A549 (cell line): ENCODE data around the gene ATP6V1B1. TPM values are rescaled to one million over a fixed set of nuclear protein-coding genes. Genes with fewer than 3 reads are reported as not detected.

Experiments used
- ATAC-seq, 2 experiments: fragments of 200-7000 bp in 1 of 2; fragments of >200 bp in 1 of 2; cut with Nextera tagmentation in 1 of 2; cut with Tn5 transposase in 1 of 2; 3 replicates each; pipeline versions ENCODE4 v1.8.0 to v1.9.1; 2018 to 2020; ENCODE audit warnings: mild to moderate bottlenecking in 1 of 2, moderate library complexity in 1 of 2
- CTCF ChIA-PET: fragments of 300-600 bp; sonication (Branson Sonifier 250); formaldehyde crosslinking; extraction: SDS; loops from one replicate; lab custom pipeline; 2021; ENCODE audit warnings: antibody characterized with exemption, inconsistent platforms; lab: Yijun Ruan, JAX
- POLR2A ChIA-PET: fragments of 350-600 bp; formaldehyde crosslinking; extraction: SDS; loops from one replicate; lab custom pipeline; 2021; ENCODE audit warnings: antibody characterized with exemption, inconsistent platforms; lab: Yijun Ruan, JAX
- DNase-seq, 2 experiments: peaks; one replicate each; pipeline versions ENCODE4 v3.0.0 to v3.0.0-alpha.2; 2011 to 2016; ENCODE audit warnings: low read depth in 1 of 2, low spot score in 1 of 2
- FAIRE-seq: peaks from 2 replicates; lab custom pipeline; 2011; peaks lifted over from hg19 to GRCh38; lab: Jason Lieb, UNC
- H3K27ac ChIP-seq, 2 experiments: fragments of >200 bp; sonication (Bioruptor Twin); formaldehyde crosslinking; 3 replicates each; pipeline ENCODE4 v1.5.1; 2016 to 2017
- H3K4me1 ChIP-seq: fragments of >200 bp; sonication (Bioruptor Twin); formaldehyde crosslinking; 3 replicates; pipeline ENCODE4 v1.6.1; 2016
- H3K4me2 ChIP-seq: fragments of >200 bp; sonication (Bioruptor Twin); formaldehyde crosslinking; 3 replicates; pipeline ENCODE4 v1.6.1; 2016
- H3K4me3 ChIP-seq: fragments of >200 bp; sonication (Bioruptor Twin); formaldehyde crosslinking; 3 replicates; pipeline ENCODE4 v1.5.1; 2016
- H3K9me3 ChIP-seq: fragments of >200 bp; sonication (Bioruptor Twin); formaldehyde crosslinking; 3 replicates; pipeline ENCODE4 v1.6.1; 2016
- ATOH8 ChIP-seq: fragments of 250-450 bp; sonication (Bioruptor Pico); IDR thresholded peaks from 2 replicates; pipeline ENCODE4 v1.5.0; 2020; ENCODE audit warnings: low read depth, mild to moderate bottlenecking, moderate library complexity
- BHLHE40 ChIP-seq: IDR thresholded peaks from 2 replicates; pipeline ENCODE4 v1.6.1; 2012; ENCODE audit warnings: low read depth, low read length, inconsistent platforms
- CEBPB ChIP-seq, 2 experiments: fragments of >200 bp in 1 of 2; sonication (Bioruptor Twin) in 1 of 2; formaldehyde crosslinking in 1 of 2; IDR thresholded peaks; 2 replicates each; pipeline ENCODE4 v1.6.1; 2012 to 2016
- CHD2 ChIP-seq: fragments of 150-350 bp; IDR thresholded peaks from 2 replicates; pipeline ENCODE4 v1.6.1; 2014; ENCODE audit warnings: low read length; ENCODE audit not compliant: partially characterized antibody
- CHD4 ChIP-seq: fragments of 200-600 bp; sonication (generic); IDR thresholded peaks from 2 replicates; pipeline ENCODE4 v1.6.1; 2016; ENCODE audit warnings: antibody characterized with exemption, mild to moderate bottlenecking, borderline replicate concordance
- CTCF ChIP-seq: fragments of >200 bp; sonication (Bioruptor Twin); formaldehyde crosslinking; IDR thresholded peaks from 3 replicates; pipeline ENCODE4 v1.5.1; 2016
- E2F6 ChIP-seq: IDR thresholded peaks from 2 replicates; pipeline ENCODE4 v1.6.1; 2012; ENCODE audit warnings: low read depth, borderline replicate concordance
- HDAC2 ChIP-seq: fragments of 200-600 bp; sonication (generic); IDR thresholded peaks from 2 replicates; pipeline ENCODE4 v1.6.1; 2016
- HMGXB4 ChIP-seq: fragments of 250-450 bp; sonication (Bioruptor Pico); IDR thresholded peaks from 2 replicates; pipeline ENCODE4 v1.5.0; 2021; ENCODE audit warnings: mild to moderate bottlenecking, moderate library complexity, borderline replicate concordance
- HOXB13 ChIP-seq: fragments of 250-450 bp; sonication (Bioruptor Pico); IDR thresholded peaks from 2 replicates; pipeline ENCODE4 v1.5.0; 2020; ENCODE audit warnings: low read depth, mild to moderate bottlenecking, moderate library complexity
- JUN ChIP-seq, 2 experiments: fragments of >200 bp; sonication (Bioruptor Twin); formaldehyde crosslinking; IDR thresholded peaks; 2 replicates in 1 of 2; 3 replicates in 1 of 2; pipeline ENCODE4 v1.6.1; 2016 to 2017
- JUNB ChIP-seq: fragments of >200 bp; sonication (Bioruptor Twin); formaldehyde crosslinking; IDR thresholded peaks from 2 replicates; pipeline ENCODE4 v1.6.1; 2016
- MAX ChIP-seq: IDR thresholded peaks from 2 replicates; pipeline ENCODE4 v1.6.1; 2012
- MAZ ChIP-seq: fragments of 150-350 bp; IDR thresholded peaks from 2 replicates; pipeline ENCODE4 v1.6.1; 2014; ENCODE audit warnings: antibody characterized with exemption, low read depth, low read length, borderline replicate concordance
- NPAS2 ChIP-seq: fragments of 250-450 bp; sonication (Bioruptor Pico); IDR thresholded peaks from 2 replicates; pipeline ENCODE4 v1.8.0; 2022; ENCODE audit warnings: mild to moderate bottlenecking, moderate library complexity, borderline replicate concordance
- PBX3 ChIP-seq: IDR thresholded peaks from 2 replicates; pipeline ENCODE4 v1.6.1; 2012
- POLR2AphosphoS2 ChIP-seq: conservative IDR thresholded peaks from 2 replicates; pipeline ENCODE4 v1.6.1; 2012; ENCODE audit warnings: low read length, improper control_type of control experiment, inconsistent platforms
- SREBF2 ChIP-seq: fragments of 450-650 bp; IDR thresholded peaks from 2 replicates; pipeline ENCODE4 v1.6.1; 2014; ENCODE audit warnings: mild to moderate bottlenecking, moderate library complexity
- ZFP36 ChIP-seq: fragments of 450-650 bp; IDR thresholded peaks from 2 replicates; pipeline ENCODE4 v1.6.1; 2014; ENCODE audit warnings: borderline replicate concordance; ENCODE audit not compliant: partially characterized antibody
- WGBS: methylation state at CpG from one replicate; pipeline ENCODE4 v1.1.6; 2017; ENCODE audit errors: missing lambda C conversion rate; 5-methylcytosine and 5-hydroxymethylcytosine counted together
- polyA plus RNA-seq, 4 experiments: library from polyadenylated mRNA; depleted of rRNA in 3 of 4; stranded (reverse); fragments of >200 nt; fragmentation: RNase III in 1 of 4; extraction: RNeasy Plus Mini Kit Qiagen cat#74134 plus additional on column Dnase treatment in 1 of 4; gene quantifications; 2 replicates in 3 of 4; 3 replicates in 1 of 4; pipeline ENCODE4 v1.2.3, GENCODE V29; 2011 to 2017

ATP6V1B1 gene
- polyA plus RNA-seq, 2 of the 4 experiments (the other 2 are of a cell fraction): 1.9 to 2.5 TPM

- no peak overlapping the region for H3K4me3 ChIP-seq
- DNase-seq: no peak
- ChIA-PET CTCF (interaction anchor here (1.0 to 11.6 kb wide), 6 partner anchors 16 to 190 kb away, joined by 4 to 171 read pairs (median 9); partner anchors contain the start of gene FIGLA), POLR2A (no interaction called here)
- no peak for ATAC-seq
- no peak overlapping the region for H3K27ac ChIP-seq
- TF ChIP-seq CHD2: no peak
- TF ChIP-seq ATOH8 (CRISPR knock-in tag): no peak
- no peak for TF ChIP-seq SREBF2
- TF ChIP-seq MAZ: no peak
- TF ChIP-seq HOXB13 (CRISPR knock-in tag): no peak
- no peak for TF ChIP-seq MAX
- no peak for TF ChIP-seq JUNB
- no peak for TF ChIP-seq ZFP36
- H3K9me3 ChIP-seq: no peaks in the 10 kb centered on the region
- H3K4me2 ChIP-seq: no peak overlapping the region
- no peak for FAIRE-seq
- WGBS: 95% methylated on average over 10 of the region's 19 CpGs
- peaks cover 8% of the 10 kb centered on the region; the same call in 1 of the 3 replicates for H3K4me1 ChIP-seq
Measured at GRCh38 chr2:70979180-70979488, 43.4 kb downstream of the ATP6V1B1 start.

GRCh38 chr2:70979626-70980025 is 43.9 kb downstream of the ATP6V1B1 start:
- H3K4me2 ChIP-seq: no peak overlapping the region
- DNase-seq: no peak
- no peak overlapping the region for H3K27ac ChIP-seq
- no peaks in the 10 kb centered on the region for H3K9me3 ChIP-seq
- ATAC-seq: no peak
- no peak for TF ChIP-seq CHD4
- TF ChIP-seq PBX3: no peak
- no peak for TF ChIP-seq CTCF
- no peak for TF ChIP-seq CEBPB (IDR thresholded peaks at IDR 0.05)
- TF ChIP-seq NPAS2: no peak
- TF ChIP-seq HMGXB4 (CRISPR knock-in tag): no peak
- no peak for TF ChIP-seq HDAC2
- no peak for TF ChIP-seq E2F6
- no peak for TF ChIP-seq BHLHE40
- no peak for TF ChIP-seq JUN (IDR thresholded peaks at IDR 0.05)
- no peak for TF ChIP-seq SREBF2
- TF ChIP-seq POLR2AphosphoS2: no peak
- POLR2A ChIA-PET: no interaction called here
- WGBS: 77% methylated on average over 8 of the region's 9 CpGs
- FAIRE-seq: no peak
- H3K4me1 ChIP-seq: peaks cover 8% of the 10 kb centered on the region; the same call in 1 of the 3 replicates
- no peak overlapping the region for H3K4me3 ChIP-seq
- CTCF ChIA-PET: interaction anchor here (1.0 to 11.6 kb wide), 5 partner anchors 16 to 189 kb away, joined by 3 to 171 read pairs (median 7); partner anchors contain the start of gene FIGLA
